IgD-negative memory B cell (primary cell): Measurements from ENCODE around the gene ZNF729. TPM values are rescaled to one million over a fixed set of nuclear protein-coding genes. Genes with fewer than 3 reads are reported as not detected.

Source experiments
- polyA plus RNA-seq: library from polyadenylated mRNA; unstranded; fragments of 300-500 nt; fragmentation: Illumina TruSeq; gene quantifications from one replicate; pipeline ENCODE4 v1.2.3, GENCODE V29; 2021

The ZNF729 gene
- polyA plus RNA-seq, 1 donor from 2014 or later, result not detected

Other genes with a start within 250 kb of the ZNF729 start
- gene ZNF257, start 234.0 kb upstream of the ZNF729 start, polyA plus RNA-seq, result 4.2 TPM
- gene ZNF676, start 89.5 kb upstream of the ZNF729 start, polyA plus RNA-seq, result not detected
- gene ZNF98, start 135.9 kb downstream of the ZNF729 start, polyA plus RNA-seq, result not detected